HL-60/S4 (cell line): ENCODE results near the gene SPATA31C1.
"Not testable (repeated sequence)": the region's sequence is repeated elsewhere in the genome, so short reads cannot be mapped to it uniquely, and the experiment has no call there.

Experiments used
- in situ Hi-C: fragments of 300-500 bp; cut with MboI; formaldehyde crosslinking; loops from 2 replicates; pipeline ENCODE4 v1.14.3; 2022; ENCODE audit warnings: low sequenced_read_pairs

The SPATA31C1 gene

GRCh38 chr9:87934444-87934843, 16.7 kb downstream of the SPATA31C1 start:
- in situ Hi-C loops = not testable (repeated sequence)

- in situ Hi-C loops = not testable (repeated sequence)
These were observed 19.6 kb downstream of the SPATA31C1 start for GRCh38 chr9:87937352-87937751.

DNA sequence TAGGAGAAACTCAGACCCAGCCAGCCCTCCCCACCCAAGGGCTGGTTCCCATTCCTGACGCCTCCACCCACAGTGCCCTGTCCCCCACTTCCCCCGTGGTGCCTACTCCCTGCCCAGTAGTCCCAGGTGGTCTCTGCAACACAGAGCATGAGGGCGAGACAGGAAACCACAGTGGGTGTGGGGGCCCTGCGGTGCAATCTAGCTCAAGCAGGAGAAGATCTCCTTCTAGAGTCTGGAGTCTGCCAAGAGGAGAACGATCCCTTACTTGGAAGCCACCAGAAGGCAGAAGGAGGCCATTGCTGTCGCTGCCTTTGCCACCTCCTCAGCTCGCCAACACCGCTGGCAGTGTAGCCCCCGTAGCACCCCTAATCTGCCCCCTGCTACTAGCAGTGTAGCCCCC, 20.2 kb downstream of the SPATA31C1 start:
- in situ Hi-C loops = not testable (repeated sequence)

DNA sequence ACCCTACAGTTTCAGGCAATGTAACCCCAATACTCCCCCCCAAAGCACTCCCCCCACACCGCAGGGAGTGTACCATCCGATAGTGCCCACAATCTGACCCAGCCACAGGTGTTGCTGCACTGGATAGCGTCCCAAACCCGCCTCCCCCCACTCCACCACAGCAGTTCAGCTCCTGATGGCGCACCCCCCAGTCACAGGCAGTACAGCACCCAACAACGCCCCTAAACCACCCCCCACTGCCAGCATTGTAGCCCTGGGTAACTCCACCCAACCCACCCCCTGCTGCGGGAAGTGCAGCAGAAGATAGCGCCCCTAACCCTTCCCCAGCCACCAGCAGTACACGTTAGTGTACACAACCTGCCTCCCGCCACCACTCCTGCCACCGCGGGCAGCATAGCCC, 20.6 kb downstream of the SPATA31C1 start:
- in situ Hi-C loops = not testable (repeated sequence)

DNA sequence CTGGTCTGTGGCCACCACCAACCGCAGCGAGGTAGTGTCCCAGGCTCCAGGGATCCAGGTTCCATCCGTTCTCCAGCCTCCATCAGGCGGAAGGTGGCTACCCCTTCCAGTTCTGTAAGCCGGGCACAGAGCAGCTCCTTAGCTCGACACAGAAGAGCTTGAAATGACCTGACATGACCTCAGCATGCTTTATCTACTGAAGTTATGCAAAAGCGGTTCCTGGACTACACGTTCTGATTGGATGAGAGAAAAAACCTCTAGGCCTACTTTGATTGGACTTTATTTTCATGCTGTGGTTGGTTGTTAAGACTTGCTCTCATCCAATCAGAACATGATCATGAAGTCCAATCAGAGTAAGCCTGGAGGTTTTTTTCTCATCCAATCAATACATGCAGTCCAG, 21.3 kb downstream of the SPATA31C1 start:
- in situ Hi-C loops = not testable (repeated sequence)

DNA sequence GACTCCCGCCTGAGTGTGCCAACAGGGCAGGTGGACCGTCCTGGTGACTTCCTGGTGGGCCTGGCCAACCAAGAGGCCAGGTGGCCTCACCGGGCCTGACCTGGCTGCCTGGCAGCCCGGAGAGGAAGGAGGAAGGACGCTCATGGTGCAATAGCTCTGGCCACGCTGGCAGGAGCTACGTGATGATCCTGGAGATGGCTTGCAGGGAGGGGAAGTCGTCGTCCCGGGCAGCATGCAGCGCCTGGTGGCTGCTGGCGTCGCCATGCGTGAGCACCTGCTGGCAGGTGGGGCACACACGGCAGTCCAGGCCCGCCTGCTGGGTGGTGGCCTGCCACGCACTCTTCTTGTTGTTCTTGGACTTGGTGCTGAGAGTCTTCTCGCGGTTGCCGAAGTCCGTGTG, 26.3 kb downstream of the SPATA31C1 start:
- in situ Hi-C loops = no loop called here

- in situ Hi-C loops = no loop called here
These were observed 26.9 kb downstream of the SPATA31C1 start for GRCh38 chr9:87944682-87945081.

DNA sequence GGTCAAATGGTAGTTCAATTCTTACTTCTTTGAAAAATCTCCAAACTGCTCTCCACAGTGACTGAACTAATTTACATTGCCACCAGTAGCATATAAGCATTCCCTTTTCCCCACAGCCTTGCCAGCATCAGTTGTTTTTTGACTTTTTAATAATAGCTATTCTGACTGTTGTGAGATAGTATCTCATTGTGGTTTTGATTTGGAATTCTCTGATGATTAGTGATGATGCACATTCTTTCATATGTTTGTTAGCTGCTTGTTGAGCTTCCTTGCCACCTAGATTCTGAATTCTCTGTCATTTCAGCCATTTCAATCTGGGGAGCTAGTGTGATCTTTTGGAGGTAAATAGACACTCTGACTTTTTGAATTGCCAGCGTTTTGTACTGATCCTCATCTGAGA, 32.5 kb downstream of the SPATA31C1 start:
- in situ Hi-C loops = loop anchor here (25.0 kb wide), 4 partner anchors 88 to 1312 kb away; no protein-coding TSS in a partner anchor

DNA sequence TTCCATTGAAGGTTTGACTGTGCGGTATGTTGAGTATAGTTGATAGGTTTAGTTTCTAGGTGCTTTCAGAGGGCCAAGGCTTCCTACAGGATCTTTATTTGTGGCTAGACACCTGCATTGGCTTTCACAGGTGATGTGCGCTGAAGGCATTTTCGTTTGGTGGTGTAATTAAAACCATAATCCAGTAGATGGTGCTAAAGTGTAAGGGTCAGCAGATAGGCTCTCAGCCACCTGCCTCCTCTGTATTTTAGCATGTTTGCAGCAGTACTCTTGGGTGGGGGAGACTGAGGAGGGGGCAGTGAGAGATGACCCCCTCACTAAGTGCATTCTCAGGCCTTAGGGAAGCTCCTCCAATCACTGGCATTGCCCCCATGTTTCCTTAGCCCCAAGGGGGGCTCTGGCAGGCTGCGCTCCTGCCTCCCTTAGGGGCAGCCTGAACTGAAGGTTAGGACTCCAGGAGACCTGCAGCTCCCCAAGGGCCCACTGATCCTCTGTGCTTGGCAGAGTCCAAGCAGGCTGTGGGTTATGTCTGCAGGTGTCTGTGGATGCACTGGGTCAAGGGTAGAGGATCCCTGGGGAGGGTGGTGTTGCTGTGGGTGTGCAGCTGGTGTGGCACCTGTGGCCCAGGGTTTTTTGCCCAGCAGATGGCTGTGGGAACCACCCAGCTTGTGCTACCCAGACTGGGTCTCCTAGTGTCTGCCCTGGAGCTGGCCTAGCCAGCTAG, 33.2 kb downstream of the SPATA31C1 start:
- in situ Hi-C loops = loop anchor here (25.0 kb wide), 4 partner anchors 89 to 1311 kb away; no protein-coding TSS in a partner anchor

DNA sequence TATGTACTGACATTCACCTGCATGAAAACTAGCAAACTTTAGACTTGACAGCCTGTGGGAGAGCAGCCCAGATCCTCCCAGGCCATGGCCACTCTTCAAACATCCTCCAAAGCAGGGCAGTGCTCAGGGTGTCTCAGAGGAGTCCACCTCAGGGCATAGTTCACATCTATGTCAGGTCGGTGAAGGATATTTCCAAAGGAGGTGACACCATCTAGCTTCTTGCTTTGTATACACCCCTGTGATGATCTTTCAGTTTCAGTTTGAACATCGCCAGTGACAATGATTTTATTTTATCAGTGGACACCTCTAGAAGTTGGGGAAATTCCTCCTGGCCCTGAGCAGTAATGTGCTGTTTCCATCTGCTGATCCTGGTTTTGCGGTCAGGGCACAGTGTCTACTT, 36.5 kb downstream of the SPATA31C1 start:
- in situ Hi-C loops = loop anchor here (25.0 kb wide), 4 partner anchors 92 to 1308 kb away; no protein-coding TSS in a partner anchor

- in situ Hi-C loops = loop anchor here (25.0 kb wide), 4 partner anchors 96 to 1304 kb away; no protein-coding TSS in a partner anchor
These were observed 40.1 kb downstream of the SPATA31C1 start for GRCh38 chr9:87957839-87958238.

DNA sequence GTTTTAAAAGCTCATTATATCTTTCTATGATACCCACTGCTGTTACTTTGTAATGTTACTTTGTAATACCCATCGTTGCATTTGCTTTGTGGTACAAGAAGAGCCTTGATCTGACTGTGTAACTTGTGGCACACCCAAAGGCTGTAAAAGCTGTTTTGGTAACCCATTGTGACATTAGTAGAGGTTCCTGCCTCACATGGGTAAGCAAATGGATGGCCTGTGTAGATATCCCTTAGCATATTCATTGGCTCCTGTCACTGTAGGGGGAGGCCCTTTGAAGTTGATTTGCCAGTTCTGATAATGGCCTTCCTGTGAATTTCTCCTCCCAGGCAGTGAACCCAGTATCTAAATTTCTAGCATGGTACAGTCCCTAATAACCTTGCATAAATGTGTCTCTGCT, 40.8 kb downstream of the SPATA31C1 start:
- in situ Hi-C loops = loop anchor here (25.0 kb wide), 4 partner anchors 96 to 1304 kb away; no protein-coding TSS in a partner anchor

DNA sequence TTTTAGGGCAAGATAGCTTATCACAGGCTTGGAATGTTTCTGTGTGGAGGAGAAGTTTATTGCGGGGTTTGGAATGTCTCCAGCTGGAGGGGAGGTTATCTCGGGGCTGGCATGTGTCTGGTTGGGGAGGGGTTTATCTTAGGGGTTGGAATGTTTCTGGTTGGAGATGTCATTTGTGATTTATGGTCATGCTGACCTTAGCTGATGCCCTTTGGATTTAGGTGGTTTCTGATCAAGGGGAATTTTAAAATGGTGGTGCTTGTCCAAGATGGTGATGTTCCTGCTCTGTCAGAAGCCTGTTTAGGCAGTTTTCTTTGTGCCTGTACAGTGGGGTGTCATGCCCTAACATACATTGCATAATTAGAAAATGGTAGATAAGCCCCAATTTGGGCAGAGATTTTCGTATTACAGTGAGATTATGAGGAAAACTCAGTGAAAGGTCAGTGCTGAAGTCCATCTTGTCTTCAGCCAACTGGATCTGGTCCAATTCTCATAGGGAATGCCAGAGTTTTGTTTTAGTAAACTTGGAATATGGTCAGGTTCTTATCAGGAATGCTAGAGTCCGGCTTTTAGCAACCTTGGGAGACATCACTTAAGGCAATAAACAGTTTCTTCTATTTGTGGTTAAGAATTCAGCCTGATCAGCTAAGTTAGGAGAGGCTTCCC, 42.3 kb downstream of the SPATA31C1 start:
- in situ Hi-C loops = loop anchor here (25.0 kb wide), 4 partner anchors 98 to 1302 kb away; no protein-coding TSS in a partner anchor

DNA sequence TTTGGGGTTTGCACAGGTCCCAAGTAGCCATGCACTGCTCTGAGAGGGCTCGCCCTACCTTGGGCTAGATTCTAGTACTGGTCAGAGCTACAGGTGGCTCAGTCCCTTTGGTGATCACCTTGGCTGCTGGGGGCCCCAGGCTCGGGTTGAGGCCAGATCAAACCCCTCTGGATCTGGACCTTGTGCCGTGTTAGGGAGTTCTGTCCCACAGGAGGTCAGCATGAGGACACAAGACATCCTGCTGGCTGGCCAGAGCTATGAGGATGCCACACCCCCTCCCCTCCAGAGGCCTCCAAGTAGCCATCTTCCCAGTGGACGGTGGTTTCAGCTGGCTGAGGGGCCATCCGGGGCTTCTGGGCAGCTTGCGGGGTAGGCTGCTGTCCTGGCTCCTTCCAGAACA, 46.0 kb downstream of the SPATA31C1 start:
- in situ Hi-C loops = loop anchor here (25.0 kb wide), 4 partner anchors 101 to 1299 kb away; no protein-coding TSS in a partner anchor

GRCh38 chr9:87964826-87965225, 47.1 kb downstream of the SPATA31C1 start:
- in situ Hi-C loops = loop anchor here (25.0 kb wide), 4 partner anchors 103 to 1297 kb away; no protein-coding TSS in a partner anchor

GRCh38 chr9:87968155-87968554, 50.4 kb downstream of the SPATA31C1 start:
- in situ Hi-C loops = loop anchor here (25.0 kb wide), 4 partner anchors 106 to 1294 kb away; no protein-coding TSS in a partner anchor

DNA sequence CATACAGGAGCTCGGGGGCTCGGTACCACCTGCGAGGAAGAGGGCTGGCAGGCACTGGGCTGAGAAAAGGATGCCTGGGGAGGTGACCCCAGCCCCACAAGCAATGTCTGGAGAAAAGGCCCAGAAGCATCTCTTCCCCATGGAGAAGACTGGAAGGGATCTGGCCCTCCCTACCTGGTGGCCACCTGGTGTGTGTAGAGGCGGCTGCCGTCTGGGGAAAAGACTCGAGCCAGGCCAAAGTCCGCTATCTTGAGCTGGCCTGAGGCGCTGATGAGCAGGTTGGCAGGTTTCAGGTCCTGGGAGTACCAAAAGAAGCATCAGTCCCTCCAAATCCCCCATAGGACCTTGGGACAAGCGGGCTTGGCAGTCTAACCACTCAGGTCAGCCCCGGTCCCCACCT, 52.8 kb downstream of the SPATA31C1 start:
- in situ Hi-C loops = loop anchor here (25.0 kb wide), 4 partner anchors 108 to 1292 kb away; no protein-coding TSS in a partner anchor

GRCh38 chr9:87973122-87973521, 55.4 kb downstream of the SPATA31C1 start:
- in situ Hi-C loops = loop anchor here (25.0 kb wide), 4 partner anchors 111 to 1289 kb away; no protein-coding TSS in a partner anchor
